Germinal center (tissue), 1 donor: ENCODE results near the gene NELL2.
"Not testable (repeated sequence)": the region's sequence is repeated elsewhere in the genome, so short reads cannot be mapped to it uniquely, and the experiment has no call there.

ENCODE experiments used
- DNase-seq: peaks from one replicate; pipeline ENCODE4 v3.0.0; 2012; ENCODE audit warnings: mixed read lengths, low spot score

The NELL2 gene

DNA sequence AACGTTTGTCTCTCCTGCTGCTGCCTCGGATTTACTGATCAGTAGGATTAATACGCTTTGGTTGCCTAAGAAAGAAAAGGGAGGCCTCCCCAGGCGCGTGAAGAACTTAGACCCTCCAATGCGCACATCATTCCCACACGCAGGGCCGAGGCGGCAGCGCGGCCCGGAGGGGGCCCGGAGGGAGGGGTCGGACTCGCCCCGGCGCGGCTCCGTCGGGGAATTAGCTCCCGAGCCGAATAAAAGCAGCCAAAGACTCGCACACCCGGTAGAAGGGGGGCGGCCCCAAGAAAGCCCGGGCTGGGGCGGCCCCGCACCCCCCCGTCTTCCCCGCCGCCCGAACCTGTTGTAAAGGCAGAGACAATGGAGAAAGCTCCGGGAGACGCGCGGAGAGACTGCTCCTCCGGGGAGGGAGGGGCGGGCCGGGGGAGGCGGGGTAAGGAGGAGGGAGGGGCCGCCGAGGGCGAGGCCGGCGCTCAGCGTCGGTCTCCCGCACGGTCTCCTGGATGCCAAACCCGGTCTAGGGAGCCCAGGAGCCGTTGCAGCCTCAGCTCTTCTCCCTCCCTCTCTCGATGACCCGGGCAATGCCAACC lies at the start of gene NELL2:
NELL2 (minus strand) TSS at position 362 of the 590 bp plus-strand sequence. CDS start 446 bp downstream, outside the sequence.
- DNase-seq = peak; percentile 70

DNA sequence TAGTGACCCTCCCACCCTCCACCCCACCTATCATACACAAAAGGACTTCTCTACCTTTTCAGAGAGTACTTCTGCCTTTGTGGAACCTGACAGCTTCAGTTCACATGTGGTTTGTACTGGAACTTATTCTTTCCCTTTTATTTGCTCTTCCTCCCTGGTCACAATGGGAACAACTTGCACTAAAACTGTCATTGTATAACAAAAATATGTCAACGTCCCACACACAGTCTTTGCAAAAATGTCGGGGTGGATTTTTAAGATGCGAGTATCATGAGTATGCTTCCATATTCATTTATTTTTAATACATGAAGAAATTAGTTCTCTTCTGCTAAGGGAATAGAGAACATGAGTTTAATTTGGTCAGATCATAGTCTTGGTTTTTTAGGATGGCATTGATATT lies 45.6 kb upstream of the NELL2 start:
- no peak for DNase-seq

GRCh38 chr12:44917141-44917540 lies 41.0 kb upstream of the NELL2 start:
- DNase-seq = no peak

DNA sequence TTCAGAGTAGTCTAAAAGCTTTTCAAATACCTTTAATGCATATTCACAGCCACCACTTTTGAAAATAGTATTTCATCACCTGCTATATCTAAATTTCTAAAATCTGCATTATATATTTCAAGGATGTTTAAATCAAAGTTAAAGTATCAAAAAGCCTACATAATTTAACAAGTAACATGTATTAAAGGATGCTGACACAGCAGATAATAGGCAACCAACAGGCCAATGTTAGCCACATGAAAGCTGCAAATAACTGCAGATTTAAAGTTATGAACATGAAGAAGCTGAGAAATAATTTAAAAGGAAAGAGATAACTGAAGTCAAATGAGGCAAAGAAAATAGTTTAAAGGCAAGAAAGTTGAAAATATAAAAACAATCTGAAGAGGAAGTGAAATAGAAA lies 39.8 kb upstream of the NELL2 start:
- DNase-seq = no peak

GRCh38 chr12:44904321-44904720 lies 28.2 kb upstream of the NELL2 start:
- no peak for DNase-seq

DNA sequence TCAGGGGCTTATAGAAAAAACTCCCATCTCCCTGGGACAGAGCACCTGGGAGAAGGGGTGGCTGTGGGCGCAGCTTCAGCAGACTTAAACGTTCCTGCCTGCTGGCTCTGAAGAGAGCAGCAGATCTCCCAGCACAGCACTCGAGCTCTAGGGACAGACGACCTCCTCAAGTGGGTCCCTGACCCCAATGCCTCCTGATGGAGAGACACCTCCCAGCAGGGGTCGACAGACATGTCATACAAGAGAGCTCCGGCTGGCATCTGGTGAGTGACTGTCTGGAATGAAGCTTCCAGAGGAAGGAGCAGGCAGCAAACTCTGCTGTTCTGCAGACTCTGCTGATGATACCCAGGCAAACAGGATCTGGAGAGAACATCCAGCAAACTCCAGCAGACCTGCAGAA lies 22.0 kb upstream of the NELL2 start:
- not testable (repeated sequence) for DNase-seq

DNA sequence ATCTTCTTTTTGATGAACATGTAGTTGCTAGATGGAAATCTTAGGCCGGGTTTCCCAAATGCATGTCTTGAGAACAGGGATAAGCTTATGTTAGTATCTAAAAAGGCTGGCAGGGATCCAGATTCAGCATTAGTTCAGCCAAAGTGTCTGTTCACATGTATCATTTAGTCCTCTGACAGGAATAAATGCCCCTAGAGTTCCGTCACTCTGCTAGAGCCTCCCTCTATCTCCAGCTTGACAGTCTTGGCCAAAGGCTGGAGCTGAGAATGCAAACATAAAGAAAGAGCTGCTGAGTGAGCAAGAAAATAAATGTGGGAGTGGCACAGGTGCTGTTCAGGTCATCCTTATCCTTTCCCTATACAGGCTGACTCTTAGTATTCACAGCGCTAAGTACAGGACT lies 13.8 kb upstream of the NELL2 start:
- DNase-seq = no peak

- no peak for DNase-seq
Measured at GRCh38 chr12:44889162-44889561, 13.0 kb upstream of the NELL2 start.

GRCh38 chr12:44885902-44886301 lies 9.8 kb upstream of the NELL2 start:
- DNase-seq = no peak

GRCh38 chr12:44881197-44881596 lies 5.1 kb upstream of the NELL2 start:
- DNase-seq = no peak

GRCh38 chr12:44876544-44877410 lies 662 bp upstream of the NELL2 start:
- DNase-seq = peak; percentile 70

DNA sequence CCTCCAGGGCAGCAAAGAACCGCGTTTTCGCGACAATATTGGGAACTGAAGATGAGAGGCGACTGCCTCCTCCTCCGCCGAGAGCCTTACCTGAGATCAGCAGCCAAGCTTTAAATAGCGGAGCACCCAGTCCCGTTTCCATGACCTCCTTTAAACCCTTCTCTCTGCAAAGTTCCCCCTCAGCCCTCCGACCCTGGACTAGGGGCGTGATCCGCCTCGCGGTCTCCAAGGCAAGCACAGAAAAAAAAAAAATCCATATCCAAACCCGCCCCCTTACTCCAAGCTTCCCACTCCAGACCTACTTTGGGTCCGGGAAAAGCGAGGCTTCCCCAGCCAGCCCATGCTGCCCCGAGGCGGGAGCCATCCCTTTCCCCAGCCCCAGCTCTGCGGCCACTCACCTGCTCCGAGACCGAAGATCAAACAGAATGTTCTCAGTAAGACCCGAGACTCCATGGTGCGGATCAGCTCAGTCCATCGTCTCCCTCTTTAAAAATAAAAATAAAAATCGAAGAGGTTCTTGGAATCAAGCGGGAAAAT lies 630 bp downstream of the NELL2 start:
- DNase-seq = peak; percentile 6

- peak; percentile 21 for DNase-seq
Measured at GRCh38 chr12:44874981-44875416, 1.1 kb downstream of the NELL2 start.

DNA sequence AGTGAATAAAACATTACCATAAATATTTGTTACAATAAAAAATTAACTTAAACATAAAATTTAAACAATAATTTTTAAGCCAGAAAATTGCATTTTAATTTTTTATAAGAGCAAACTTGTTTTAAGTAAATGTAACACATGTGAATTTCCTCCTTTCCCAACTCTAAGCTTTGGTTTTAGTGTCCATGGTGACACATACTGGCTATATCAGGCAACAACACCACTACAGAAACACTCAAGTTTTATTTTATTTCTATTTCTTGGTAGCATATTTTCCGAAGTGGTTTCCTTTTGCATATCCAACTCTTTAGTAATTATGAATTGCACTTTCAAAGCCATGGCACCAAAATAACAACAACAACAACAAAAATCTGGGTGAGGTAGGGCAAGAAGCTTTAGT lies 2.2 kb downstream of the NELL2 start:
- no peak for DNase-seq

GRCh38 chr12:44869503-44869902 lies 6.6 kb downstream of the NELL2 start:
- no peak for DNase-seq

GRCh38 chr12:44863867-44864266 lies 12.2 kb downstream of the NELL2 start:
- no peak for DNase-seq

GRCh38 chr12:44859998-44860689 lies 16.0 kb downstream of the NELL2 start:
- DNase-seq = no peak

- no peak for DNase-seq
Measured at GRCh38 chr12:44858226-44858855, 17.8 kb downstream of the NELL2 start.

DNA sequence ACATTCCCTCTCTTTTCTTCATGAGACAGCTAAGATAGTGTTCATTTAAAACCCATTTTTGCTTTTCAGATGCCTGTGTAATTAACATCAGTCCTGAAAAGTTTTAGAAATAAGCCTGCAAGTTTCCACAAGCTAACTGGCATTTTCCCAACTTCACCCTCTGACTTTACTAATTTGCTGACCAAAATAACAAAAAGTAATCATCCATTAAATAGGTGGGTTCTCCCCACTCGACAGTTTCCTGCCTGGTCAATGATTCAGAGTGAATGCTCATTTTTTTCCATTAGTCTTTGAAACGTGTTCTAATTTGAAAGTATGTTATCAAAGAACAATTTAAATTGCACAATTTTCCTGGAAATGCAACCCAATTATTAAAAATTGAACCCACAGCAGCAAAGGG lies 23.6 kb downstream of the NELL2 start:
- no peak for DNase-seq

GRCh38 chr12:44851586-44851985 lies 24.5 kb downstream of the NELL2 start:
- DNase-seq = no peak

GRCh38 chr12:44848703-44849085 lies 27.4 kb downstream of the NELL2 start:
- DNase-seq = peak; percentile 59
